SK-N-MC (cell line): ENCODE measurements around the gene HSD17B13.

ENCODE experiments used
- EZH2 ChIP-seq: fragments of 200-600 bp; sonication (generic); IDR thresholded peaks from one replicate; pipeline ENCODE4 v1.6.1; 2017; ENCODE audit warnings: antibody characterized with exemption
- FOXP2 ChIP-seq: optimal IDR thresholded peaks from 2 replicates; pipeline ENCODE3; 2011; ENCODE audit warnings: mild to moderate bottlenecking, moderate library complexity; ENCODE audit not compliant: insufficient read depth; ENCODE audit errors: extremely low read length, control extremely low read depth
- POLR2AphosphoS5 ChIP-seq: IDR thresholded peaks from 2 replicates; pipeline ENCODE4 v1.6.1; 2012; ENCODE audit warnings: mild to moderate bottlenecking, low read depth, low read length, borderline replicate concordance

- TF ChIP-seq EZH2 = no peak
- no peak for TF ChIP-seq POLR2AphosphoS5
- no peak for TF ChIP-seq FOXP2
Observed at GRCh38 chr4:87299898-87300297, 22.8 kb downstream of the HSD17B13 start.
